Measurements from ENCODE around the gene GOLGA6L6. TPM values are rescaled to one million over a fixed set of nuclear protein-coding genes. Genes with fewer than 3 reads are reported as not detected.
"Not testable (repeated sequence)": the region's sequence is repeated elsewhere in the genome, so short reads cannot be mapped to it uniquely, and the experiment has no call there.

GOLGA6L6 gene, protein sequence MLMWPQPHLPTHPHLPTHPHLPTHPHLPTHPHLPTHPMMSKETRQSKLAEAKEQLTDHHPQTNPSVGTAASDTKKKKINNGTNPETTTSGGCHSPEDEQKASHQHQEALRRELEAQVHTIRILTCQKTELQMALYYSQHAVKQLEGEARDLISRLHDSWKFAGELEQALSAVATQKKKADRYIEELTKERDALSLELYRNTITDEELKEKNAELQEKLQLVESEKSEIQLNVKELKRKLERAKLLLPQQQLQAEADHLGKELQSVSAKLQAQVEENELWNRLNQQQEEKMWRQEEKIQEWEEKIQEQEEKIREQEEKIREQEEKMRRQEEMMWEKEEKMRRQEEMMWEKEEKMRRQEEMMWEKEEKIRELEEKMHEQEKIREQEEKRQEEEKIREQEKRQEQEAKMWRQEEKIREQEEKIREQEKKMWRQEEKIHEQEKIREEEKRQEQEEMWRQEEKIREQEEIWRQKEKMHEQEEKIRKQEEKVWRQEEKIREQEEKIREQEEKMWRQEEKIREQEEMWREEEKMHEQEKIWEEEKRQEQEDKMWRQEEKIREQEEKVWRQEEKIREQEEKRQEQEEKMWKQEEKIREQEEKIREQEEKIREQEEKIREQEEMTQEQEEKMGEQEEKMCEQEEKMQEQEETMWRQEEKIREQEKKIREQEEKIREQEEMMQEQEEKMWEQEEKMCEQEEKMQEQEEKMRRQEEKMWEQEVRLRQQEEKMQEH
- total RNA-seq: not detected

DNA sequence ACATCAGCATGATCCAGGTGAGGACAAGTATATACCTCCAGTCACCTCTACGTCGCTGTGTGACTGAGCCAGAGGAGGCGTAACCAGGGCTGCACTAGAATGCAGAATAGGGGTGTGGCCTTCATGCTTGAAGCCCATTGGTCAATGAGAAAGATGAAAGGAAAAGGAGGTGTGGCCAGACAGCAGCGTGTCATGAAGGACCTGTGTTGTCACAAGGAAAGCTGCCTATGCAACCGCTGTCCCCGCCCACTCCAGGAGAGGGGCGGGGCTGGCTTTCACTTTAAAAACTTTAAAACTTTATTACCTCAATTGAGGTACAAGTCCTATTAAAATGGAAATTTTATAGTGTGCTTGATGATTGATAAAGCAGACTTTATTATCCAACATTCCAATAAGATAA lies at the start of gene GOLGA6L6:
Gene GOLGA6L6 (minus strand): TSS at position 101 of the 400 bp plus-strand sequence. CDS start 91 bp downstream, at position 10.
- H3K27ac Mint-ChIP-seq; H3K9me3 Mint-ChIP-seq; ATAC-seq (ENCODE audit: low read depth); H3K27me3 Mint-ChIP-seq; POLR2A ChIA-PET; H3K36me3 Mint-ChIP-seq; H3K4me3 Mint-ChIP-seq; H3K4me1 Mint-ChIP-seq; DNase-seq: not testable (repeated sequence)

DNA sequence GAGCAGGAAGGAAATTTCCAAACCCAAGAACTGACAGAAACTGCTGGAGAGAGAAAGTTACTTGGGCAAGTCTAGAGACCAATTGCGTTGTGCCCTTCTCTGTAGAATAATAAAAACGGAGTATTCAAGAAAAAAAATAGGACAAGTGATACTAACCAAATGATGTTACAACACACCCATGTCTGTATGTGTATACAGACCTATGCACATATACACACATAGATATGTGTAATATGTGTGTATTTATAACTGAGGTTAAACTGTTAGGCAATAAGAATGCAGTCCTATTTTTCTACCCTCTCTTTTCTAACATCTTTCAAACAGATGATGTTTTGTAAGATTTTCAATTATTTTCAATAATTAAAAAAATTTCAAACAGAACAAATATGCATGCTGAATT lies 48.5 kb upstream of the GOLGA6L6 start:
- H3K9me3 Mint-ChIP-seq; H3K27ac Mint-ChIP-seq; POLR2A ChIA-PET; H3K36me3 Mint-ChIP-seq; ATAC-seq (ENCODE audit: low read depth); H3K27me3 Mint-ChIP-seq; H3K4me1 Mint-ChIP-seq; DNase-seq; H3K4me3 Mint-ChIP-seq: not testable (repeated sequence)

DNA sequence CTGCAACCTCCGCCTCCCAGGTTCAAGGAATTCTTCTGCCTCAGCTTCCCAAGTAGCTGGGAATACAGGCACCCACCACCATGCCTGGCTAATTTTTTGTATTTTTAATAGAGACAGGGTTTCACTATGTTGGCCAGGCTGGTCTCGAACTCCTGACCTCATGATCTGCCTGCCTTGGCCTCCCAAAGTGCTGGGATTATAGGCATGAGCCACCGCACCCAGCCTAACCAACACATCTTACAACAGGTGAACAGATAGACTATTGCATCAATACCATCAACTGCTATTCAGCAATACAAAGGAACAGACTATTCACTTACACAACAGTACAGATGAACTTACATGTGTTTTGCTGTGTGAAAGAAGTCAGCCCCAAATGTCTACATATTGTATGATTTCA lies 45.2 kb upstream of the GOLGA6L6 start:
- POLR2A ChIA-PET; H3K9me3 Mint-ChIP-seq; H3K4me1 Mint-ChIP-seq; H3K27me3 Mint-ChIP-seq; H3K36me3 Mint-ChIP-seq; ATAC-seq (ENCODE audit: low read depth); DNase-seq; H3K27ac Mint-ChIP-seq; H3K4me3 Mint-ChIP-seq: not testable (repeated sequence)

DNA sequence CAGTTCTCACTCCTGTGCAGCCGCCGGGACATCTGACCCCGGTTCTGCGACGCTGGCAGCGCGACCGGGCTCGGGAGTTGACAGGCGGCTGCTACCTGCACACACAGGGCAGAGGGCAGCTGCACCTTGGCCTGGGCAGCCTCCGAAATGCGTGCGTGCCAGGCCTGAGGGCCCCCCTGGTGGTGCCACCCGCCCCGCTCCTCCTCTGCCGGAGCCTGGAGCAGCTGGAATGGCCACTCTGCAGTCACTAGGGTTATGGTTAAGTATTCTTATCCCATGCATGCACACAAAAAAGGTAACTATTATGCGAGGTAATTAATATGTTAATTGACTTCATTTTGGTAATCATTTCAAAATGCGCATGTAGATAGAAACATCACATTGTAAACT lies 41.1 kb upstream of the GOLGA6L6 start:
- ATAC-seq (ENCODE audit: low read depth); H3K9me3 Mint-ChIP-seq; POLR2A ChIA-PET; H3K27me3 Mint-ChIP-seq; H3K4me1 Mint-ChIP-seq; DNase-seq; H3K4me3 Mint-ChIP-seq; H3K27ac Mint-ChIP-seq; H3K36me3 Mint-ChIP-seq: not testable (repeated sequence)

DNA sequence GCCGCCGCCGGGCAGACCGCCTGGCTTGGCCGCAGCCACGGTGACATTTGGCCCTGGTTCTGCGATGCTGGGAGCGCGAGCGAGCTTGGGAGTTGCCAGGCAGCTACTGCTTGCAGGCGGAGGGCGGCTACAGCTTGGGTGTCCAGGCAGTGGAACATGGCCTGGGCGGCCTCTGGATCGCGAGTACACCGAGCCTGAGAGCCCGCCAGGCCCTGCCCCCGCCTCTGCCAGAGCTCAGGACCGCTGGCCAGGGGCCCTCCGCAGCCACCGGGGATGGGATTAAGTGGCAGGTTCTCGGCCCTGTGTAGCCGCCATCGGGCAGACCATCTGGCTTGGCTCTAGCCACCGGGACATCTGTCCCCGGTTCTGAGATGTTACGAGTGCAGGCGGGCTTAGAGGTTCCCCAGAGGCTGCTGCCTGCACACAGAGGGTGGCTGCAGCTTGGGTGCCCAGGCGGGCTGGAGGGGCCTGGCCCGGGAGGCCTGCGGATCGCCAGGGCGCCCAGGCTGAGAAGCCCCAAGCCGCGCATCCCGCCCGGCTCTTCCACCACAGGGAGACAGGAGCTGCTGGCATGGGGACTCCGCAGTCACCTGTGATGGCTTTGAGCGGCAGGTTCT lies 40.6 kb upstream of the GOLGA6L6 start:
- H3K27me3 Mint-ChIP-seq; H3K4me3 Mint-ChIP-seq; H3K36me3 Mint-ChIP-seq; ATAC-seq (ENCODE audit: low read depth); POLR2A ChIA-PET; H3K4me1 Mint-ChIP-seq; DNase-seq; H3K9me3 Mint-ChIP-seq; H3K27ac Mint-ChIP-seq: not testable (repeated sequence)

DNA sequence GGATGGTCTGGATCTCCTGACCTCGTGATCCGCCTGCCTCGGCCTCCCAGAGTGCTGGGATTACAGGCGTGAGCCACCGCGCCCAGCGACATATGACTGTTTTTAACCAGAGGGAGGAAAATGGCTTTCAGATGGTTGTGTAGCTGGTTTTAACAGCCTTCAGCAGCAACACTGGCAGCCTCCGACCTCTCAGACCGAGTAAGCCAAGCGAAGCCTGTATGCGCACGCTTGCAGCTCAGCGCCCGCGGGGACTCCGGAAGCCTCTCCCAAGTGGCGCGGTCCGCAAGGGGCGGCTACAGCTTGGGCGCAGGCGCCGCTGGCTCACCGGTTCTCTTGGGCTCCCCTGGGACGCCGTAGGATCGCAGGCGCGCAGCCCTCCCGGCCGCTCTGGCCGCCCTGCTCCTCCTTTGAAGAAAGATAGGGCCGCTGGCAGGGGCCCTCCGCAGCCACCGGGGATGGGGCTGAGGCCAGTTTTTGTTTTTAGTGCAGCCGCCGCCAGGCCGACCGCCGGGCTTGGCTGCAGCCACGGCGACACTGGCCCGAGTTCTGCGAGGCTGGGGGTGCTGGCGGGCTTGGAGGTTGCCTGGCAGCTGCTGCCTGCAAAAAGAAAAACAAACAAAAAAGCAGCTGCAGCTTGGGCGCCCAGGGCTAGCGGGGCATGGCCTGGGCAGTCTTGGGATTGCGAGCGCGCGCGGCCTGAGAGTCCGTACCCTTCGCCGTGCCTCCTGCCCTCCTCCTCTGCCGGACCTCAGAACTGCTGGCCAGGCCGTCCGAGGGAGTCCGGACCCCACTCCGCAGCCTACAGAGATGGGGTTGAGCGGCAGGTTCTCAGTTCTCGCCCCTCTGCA lies 39.9 kb upstream of the GOLGA6L6 start:
- H3K4me1 Mint-ChIP-seq; H3K9me3 Mint-ChIP-seq; POLR2A ChIA-PET; ATAC-seq (ENCODE audit: low read depth); H3K36me3 Mint-ChIP-seq; H3K27ac Mint-ChIP-seq; H3K4me3 Mint-ChIP-seq; DNase-seq; H3K27me3 Mint-ChIP-seq: not testable (repeated sequence)

DNA sequence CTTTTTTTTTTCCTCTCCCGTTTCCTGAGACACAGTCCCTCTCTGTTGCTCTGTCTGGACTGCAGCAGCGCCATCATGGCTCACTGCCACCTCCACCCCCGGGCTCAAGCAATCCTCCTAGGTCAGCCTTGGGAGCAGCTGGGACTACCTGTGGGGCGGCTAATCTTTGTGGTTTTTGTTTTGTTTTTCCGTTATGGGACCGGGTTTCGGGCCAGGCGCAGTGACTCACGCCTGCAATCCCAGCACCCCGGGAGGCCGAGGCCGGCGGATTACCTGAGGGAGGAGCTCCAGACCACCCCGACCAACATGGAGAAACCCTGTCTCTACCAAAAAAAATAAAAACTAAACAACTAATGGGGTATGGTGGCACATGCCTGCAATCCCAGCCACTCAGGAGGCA lies 38.1 kb upstream of the GOLGA6L6 start:
- H3K36me3 Mint-ChIP-seq; H3K4me3 Mint-ChIP-seq; H3K4me1 Mint-ChIP-seq; H3K27me3 Mint-ChIP-seq; DNase-seq; H3K9me3 Mint-ChIP-seq; POLR2A ChIA-PET; ATAC-seq (ENCODE audit: low read depth); H3K27ac Mint-ChIP-seq: not testable (repeated sequence)

DNA sequence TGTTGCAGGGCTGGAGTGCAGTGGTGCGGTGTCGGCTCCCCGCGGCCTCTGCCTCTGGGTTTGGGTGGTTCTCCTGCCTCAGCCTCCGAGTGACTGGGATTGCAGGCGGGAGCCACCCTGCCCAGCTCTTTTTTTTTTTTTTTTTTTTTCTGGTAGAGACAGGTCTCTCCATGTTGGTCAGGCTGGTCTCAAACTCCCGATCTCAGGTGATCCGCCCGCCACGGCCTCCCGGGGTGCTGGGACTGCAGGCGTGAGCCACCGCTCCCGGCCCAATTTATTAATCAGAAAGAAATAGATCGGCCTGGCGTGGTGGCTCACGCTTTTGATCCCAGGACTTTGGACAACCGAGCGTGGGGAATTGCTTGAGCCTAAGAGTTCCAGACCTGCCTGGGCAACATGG lies 9.7 kb upstream of the GOLGA6L6 start:
- H3K9me3 Mint-ChIP-seq; H3K27me3 Mint-ChIP-seq; H3K4me1 Mint-ChIP-seq; DNase-seq; H3K27ac Mint-ChIP-seq; POLR2A ChIA-PET; ATAC-seq (ENCODE audit: low read depth); H3K4me3 Mint-ChIP-seq; H3K36me3 Mint-ChIP-seq: not testable (repeated sequence)

DNA sequence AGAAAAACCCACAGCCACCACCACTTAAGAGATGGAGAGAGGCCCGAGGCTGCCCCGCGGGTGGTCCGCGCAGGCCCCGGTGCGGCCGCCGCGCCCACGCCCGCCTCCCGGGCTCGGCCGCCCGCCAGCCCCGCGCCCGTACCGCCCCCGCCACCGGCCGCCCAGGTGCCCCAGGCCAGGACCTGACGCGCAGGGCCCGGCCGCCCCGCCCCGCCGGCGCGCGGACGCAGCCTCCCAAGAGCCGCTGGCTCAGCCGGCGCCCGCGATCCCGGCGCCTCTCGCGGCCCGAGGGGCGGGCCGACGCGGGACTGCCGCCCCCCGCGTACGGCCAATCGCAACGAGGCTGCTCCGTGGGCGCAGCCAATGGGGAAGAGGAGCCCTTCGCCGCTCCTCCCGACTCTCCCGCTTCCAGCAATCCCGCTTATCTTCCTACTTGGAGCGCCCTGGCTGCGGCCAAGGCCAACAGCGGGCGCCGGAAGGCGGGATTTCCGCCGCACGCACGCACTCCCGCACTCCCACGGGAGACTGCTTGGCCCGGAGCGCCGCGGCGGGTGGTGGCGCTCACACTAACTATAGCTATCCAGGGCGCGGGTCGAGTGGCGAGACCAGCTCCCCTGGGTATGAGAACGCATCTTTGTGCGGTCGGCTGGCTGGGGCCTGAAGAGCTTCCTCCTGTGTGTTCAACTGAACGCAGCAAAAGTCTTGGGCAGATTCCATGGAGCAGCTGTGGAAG lies 35.5 kb downstream of the GOLGA6L6 start:
- H3K27ac Mint-ChIP-seq; ATAC-seq (ENCODE audit: low read depth); H3K4me3 Mint-ChIP-seq; H3K9me3 Mint-ChIP-seq; DNase-seq; POLR2A ChIA-PET; H3K36me3 Mint-ChIP-seq; H3K4me1 Mint-ChIP-seq; H3K27me3 Mint-ChIP-seq: not testable (repeated sequence)

DNA sequence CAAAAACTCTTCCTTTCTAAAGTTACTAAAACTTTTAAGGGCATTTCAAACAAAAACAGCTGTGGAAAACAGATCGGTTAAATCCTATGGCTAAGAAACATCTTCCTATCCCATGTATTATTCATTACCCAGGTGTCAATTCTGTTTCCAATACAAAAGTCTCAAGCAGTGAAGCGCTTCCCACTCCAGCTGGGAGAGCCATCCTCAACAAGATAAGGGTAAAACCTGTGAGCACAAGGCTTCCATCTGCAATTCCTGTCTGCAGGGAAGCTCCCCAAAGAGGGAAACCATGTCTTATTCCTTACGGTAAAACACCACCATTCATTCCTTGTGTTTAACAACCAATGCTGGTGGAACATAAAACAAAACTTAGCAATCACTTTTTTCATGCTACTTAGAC lies 38.8 kb downstream of the GOLGA6L6 start:
- ATAC-seq (ENCODE audit: low read depth); H3K4me3 Mint-ChIP-seq; H3K4me1 Mint-ChIP-seq; H3K27me3 Mint-ChIP-seq; H3K9me3 Mint-ChIP-seq; DNase-seq; H3K36me3 Mint-ChIP-seq; POLR2A ChIA-PET; H3K27ac Mint-ChIP-seq: not testable (repeated sequence)

DNA sequence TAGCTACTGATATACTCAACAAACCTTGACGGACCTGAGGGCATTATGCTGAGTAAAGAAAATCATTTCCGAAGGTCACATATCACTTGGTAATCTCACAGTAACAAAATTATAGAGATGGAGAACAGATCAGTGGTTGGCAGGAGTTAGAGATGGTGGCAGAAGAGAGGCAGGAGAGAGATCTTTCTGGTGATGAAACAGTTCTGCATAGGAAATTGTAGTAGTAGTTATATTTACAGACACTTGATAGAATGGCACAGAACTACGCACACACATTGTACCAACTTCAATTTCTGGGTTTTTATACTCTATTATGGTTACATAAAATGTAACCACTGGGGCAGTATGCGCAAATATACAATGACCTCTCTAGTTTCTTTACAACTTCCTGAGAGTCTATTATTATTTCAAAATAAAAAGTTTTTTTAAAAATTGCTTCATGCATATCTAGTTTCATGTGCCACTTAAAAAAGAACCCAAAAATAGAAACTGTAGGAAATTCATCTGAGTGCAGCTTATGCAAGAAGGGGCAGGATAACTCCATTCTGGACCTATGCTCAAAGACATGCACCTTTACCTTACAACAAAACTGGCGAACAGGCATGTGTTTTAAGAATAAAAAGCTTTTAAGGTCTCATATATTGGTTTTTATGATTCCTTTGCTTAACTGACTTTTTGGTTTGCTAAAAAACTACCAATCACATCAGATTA lies 39.9 kb downstream of the GOLGA6L6 start:
- ATAC-seq (ENCODE audit: low read depth); H3K36me3 Mint-ChIP-seq; H3K27me3 Mint-ChIP-seq; H3K9me3 Mint-ChIP-seq; POLR2A ChIA-PET; H3K27ac Mint-ChIP-seq; H3K4me3 Mint-ChIP-seq; DNase-seq; H3K4me1 Mint-ChIP-seq: not testable (repeated sequence)

DNA sequence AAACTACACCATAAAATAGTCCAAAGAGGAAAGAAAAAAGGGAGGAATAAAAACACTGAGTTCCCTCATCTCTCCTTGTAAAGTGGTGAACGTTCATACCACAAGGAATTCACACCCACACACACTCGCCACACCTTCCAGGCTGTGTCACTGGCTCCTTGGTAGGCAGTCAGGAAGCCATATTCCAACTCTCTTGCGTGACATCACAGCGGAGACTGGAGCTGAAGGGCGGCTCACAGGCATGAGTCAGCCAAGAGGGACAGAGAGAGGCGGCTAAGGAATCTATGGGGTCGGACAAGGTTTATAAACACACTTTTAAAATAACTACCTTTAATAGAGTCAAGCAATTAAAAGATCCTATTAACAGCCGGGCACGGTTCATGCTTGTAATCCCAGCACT lies 43.8 kb downstream of the GOLGA6L6 start:
- H3K27ac Mint-ChIP-seq; DNase-seq; POLR2A ChIA-PET; H3K27me3 Mint-ChIP-seq; H3K9me3 Mint-ChIP-seq; ATAC-seq (ENCODE audit: low read depth); H3K36me3 Mint-ChIP-seq; H3K4me3 Mint-ChIP-seq; H3K4me1 Mint-ChIP-seq: not testable (repeated sequence)
